ENCODE data around the gene ECHDC3.

- TF ChIP-seq, protein P1, sequence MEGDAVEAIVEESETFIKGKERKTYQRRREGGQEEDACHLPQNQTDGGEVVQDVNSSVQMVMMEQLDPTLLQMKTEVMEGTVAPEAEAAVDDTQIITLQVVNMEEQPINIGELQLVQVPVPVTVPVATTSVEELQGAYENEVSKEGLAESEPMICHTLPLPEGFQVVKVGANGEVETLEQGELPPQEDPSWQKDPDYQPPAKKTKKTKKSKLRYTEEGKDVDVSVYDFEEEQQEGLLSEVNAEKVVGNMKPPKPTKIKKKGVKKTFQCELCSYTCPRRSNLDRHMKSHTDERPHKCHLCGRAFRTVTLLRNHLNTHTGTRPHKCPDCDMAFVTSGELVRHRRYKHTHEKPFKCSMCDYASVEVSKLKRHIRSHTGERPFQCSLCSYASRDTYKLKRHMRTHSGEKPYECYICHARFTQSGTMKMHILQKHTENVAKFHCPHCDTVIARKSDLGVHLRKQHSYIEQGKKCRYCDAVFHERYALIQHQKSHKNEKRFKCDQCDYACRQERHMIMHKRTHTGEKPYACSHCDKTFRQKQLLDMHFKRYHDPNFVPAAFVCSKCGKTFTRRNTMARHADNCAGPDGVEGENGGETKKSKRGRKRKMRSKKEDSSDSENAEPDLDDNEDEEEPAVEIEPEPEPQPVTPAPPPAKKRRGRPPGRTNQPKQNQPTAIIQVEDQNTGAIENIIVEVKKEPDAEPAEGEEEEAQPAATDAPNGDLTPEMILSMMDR (IDR thresholded peaks at IDR 0.05), result no peak
- no peak for TF ChIP-seq POLR2A (IDR thresholded peaks at IDR 0.05)
Measured at GRCh38 chr10:11760861-11761260, 18.7 kb downstream of the ECHDC3 start.

Data from adrenal gland (tissue), 5 donors.